NCI-H2196 treated with DMSO at 0.1 percent for 48 hours (cell line): ENCODE data around the gene TCAF2.
"Not testable (repeated sequence)": the region's sequence is repeated elsewhere in the genome, so short reads cannot be mapped to it uniquely, and the experiment has no call there.

Source experiments
- DNase-seq: peaks from one replicate; lab custom pipeline; 2025; ENCODE audit not compliant: unreplicated experiment; lab: John Stamatoyannopoulos, UW

The TCAF2 gene

DNA sequence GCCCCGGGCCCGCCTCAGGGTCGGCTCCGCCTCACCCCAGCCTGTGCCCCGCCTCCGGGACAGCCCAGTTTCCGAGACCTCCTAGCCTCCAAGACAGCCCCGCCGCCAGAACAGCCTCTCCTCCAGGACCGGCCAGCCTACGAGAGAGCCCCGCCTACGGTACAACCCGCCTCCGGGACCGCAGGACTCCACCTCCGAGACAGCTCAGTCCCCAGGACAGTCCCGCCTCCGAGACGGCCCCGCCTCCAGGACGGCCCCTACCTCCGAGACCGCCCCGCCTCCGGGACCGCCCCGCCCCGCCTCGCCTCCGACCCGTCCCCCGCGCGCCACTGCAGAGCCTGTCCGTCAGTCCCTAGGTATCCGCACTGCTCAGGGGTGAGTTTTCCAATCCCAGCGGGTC, at the start of gene TCAF2:
Gene TCAF2, plus strand, starts transcription at position 329 of the 400 bp plus-strand sequence.
- not testable (repeated sequence) for DNase-seq

DNA sequence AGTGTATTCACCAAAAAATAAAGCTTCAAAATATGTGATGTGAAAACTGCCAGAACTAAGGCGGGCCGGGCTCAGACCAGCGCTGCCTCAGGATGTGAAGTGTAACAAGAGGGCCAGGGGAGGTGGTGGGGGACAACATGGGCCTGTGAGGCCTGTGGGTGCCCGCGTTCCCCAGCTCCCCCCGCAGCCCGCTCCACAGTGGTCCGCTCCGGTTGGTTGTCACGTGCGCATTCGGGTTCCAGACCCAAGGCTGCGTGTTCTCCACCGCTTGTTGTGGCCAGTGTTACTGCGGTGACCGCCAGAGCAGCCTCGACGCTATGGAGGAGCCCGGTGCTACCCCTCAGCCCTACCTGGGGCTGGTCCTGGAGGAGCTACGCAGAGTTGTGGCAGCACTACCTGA, 49.3 kb upstream of the TCAF2 start, which contains the start of gene CTAGE15:
Gene CTAGE15, plus strand, starts transcription at position 301 of the 400 bp plus-strand sequence. Its CDS starts 17 bp downstream, at position 318.
- not testable (repeated sequence) for DNase-seq

DNA sequence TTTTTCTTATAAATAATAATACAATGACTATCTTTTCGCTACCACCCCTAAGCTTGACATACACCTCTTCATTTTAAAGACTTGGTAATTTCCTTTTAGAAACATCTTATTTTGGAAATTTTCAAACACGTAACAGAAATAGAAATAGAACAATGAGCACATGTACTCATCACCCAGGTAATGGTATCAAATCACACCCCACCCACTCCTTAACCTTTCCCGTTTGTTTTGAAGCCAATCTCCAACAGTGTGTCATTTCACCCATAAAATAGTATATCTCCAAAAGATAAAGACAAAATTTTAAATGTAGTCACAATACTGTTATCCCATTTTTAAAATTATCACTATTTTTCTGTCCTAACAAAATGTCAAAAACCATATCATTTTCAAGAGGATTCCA, 32.6 kb upstream of the TCAF2 start:
- DNase-seq = not testable (repeated sequence)

DNA sequence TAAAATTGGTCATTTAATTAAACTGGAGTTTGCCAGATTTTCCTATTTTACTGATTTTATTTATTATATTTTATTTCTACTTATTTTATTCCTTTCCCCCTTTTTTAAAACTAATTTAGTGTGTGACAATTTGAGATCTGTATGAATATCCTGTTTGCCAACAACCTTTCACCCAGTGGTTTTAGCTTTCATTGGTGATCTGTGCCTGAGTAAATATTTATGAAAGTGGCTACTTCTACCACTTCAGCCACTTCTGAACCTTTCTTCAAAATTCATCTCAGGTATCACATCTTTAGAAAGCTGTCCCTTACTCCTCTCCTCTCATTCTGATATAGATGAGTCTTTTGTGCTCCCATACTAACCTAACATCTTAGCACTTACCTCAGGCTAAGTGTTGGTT, 30.9 kb upstream of the TCAF2 start:
- DNase-seq = not testable (repeated sequence)

DNA sequence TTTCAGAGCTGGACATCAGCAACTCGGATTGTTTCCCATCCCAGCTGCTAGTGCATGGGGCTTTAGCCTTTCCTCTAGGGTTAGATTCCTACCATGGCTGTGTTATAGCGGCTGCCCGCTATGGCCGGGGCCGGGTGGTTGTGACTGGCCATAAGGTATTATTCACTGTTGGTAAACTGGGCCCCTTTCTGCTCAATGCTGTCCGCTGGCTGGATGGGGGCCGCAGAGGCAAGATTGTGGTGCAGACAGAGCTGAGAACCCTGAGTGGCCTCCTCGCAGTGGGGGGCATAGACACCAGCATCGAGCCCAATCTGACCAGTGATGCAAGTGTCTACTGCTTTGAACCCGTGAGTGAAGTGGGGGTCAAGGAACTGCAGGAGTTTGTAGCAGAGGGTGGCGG, 22.7 kb upstream of the TCAF2 start:
- not testable (repeated sequence) for DNase-seq

GRCh38 chr7:143603549-143603948, 17.2 kb upstream of the TCAF2 start:
- DNase-seq = not testable (repeated sequence)

GRCh38 chr7:143606088-143606487, 14.7 kb upstream of the TCAF2 start:
- not testable (repeated sequence) for DNase-seq

DNA sequence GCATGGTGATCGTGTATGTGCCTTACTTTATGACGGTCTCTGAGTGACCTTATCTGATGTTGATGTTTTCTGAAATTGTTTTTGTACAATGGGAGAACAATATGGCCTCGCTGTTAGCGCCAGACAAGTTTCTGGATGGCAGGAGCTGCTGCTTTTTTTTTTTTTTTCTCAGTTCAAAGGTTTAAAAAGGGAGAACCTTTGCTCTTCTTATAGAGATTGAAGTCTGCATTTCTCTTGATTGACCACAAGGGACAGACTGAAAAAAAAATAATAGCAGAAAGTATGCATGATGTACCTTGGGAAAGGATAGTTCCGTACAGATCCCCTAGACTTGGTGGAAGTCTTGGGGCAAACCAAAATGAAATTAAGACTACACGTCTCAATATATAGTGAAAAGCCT, 5.2 kb upstream of the TCAF2 start:
- not testable (repeated sequence) for DNase-seq

- not testable (repeated sequence) for DNase-seq
These were observed 3.6 kb upstream of the TCAF2 start for GRCh38 chr7:143617204-143617603.

- DNase-seq = not testable (repeated sequence)
These were observed 716 bp upstream of the TCAF2 start for GRCh38 chr7:143620058-143620457.

DNA sequence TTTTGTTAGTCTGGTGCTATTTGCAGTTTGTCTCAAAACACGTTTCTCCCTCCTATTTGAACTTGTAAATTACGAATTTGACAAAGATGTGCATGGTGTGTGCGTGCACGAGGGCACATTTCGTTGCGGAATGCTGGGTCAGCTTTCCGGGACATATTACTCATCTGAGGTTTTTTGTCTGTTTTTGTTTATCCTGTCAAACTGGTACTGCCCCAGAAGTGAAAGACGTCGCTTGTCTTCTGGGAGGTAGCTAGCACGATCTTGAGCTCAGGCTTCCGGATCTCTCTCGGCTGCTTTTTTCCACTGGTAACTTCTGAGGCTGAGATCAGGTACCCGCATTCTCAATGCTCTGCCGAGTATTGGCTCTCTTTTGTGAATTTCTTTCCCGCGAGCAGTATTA, 401 bp downstream of the TCAF2 start:
- not testable (repeated sequence) for DNase-seq

DNA sequence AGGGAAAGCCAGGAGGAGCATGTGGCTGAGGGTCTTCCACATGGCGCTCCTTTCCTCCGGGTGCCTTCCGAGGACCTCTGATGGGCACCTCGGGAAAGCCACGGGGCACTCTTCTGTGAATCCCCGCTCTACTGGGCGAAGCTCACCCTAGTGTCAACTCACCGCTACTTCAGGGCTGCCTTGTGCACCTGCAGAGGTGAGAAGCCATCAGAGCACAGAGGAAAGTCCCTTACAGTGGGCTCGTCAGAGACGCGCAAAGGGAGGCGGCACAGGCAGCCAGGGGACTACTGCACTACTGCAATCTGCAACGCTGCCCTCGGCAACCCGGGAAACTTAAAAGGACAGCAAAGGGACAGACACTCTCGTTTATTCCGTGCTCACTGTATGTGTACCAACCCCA, 1.4 kb downstream of the TCAF2 start:
- DNase-seq = not testable (repeated sequence)

GRCh38 chr7:143630653-143631052, 9.9 kb downstream of the TCAF2 start:
- DNase-seq = not testable (repeated sequence)

DNA sequence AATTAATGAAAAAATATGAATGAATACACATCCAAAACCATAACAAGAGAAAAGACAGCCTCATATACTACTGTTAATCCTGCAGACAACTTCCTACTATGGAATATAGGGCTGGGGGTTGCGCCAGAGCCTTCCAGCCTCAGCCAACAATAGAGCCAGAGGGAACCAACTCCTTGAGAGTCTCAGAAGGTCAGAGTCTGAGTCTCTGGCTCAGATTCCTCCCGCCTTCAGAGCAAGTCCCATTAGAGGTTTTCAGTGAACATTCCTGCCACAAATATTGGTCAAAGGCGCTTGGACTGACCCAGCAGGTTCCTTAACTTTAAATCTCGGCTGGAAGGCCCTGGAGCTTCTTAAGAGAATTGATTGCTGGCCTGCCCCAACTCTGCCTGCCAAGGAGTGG, 11.7 kb downstream of the TCAF2 start:
- not testable (repeated sequence) for DNase-seq

DNA sequence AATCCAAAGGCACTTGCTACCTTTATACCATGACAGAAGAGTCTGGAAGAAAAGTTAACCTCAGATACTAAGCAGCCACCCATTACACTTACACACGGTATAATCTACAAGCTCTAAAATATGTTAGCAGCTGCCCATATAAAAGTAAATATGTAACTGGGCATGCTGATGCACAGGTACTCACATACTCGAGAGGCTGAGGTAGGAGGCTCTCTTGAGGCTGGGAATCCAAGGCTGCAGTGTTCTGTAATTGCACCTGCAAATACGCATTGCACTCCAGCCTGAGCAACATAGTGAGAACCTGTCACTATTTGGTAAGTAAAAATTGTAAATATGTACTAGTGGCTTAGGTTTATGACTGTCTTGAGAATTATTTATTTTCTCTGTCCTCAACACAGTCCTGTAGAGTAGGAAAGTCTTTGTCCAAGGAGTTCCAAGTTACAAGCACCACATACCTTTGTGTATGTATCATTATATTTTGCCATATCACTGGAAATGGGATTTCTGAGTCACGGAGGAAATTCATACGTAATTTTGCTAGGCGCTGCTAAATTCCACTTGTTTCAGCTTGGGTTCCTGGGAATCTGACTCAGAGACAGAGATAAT, 12.3 kb downstream of the TCAF2 start:
- DNase-seq = not testable (repeated sequence)

DNA sequence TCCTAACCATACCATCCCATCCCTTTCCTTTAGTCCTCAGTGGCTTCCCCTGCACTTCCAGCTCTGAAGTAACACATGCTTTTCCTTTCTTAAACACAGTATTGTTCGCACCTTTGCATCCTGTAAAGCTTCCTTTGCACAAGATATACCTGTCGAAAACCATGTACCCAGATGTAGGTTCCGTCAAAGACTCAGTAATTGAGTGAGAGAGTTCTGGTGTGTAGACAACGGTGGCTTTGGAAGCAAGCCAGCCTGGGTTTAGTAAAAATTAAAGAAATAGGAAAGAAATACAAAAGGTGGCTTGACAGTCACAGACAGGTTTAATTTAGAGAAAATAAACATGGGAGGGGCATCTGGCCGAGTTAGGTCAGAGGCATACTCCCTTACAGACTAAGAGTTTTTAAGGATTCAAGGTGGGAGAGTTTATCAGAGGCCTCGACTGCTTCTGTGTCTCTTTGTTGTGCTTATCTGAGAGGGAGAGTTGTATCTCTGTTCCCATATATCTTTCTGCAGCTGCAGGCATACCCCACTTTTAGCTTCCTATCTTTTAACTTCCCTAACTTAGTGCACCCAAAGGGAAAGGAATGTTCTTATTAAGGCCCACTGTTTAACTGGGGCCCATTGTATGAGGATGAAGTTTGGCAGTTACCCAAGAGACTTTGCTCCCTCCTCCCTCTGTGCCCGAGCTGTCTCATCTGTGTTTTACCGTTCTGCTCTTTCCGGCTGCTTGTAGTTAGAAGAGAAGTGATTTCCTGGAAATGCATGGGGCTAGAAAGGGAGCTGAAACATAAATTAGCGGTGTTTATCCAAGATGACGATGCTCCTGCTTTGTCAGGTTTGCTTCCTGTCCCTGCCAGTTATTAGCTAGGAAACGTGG, 14.8 kb downstream of the TCAF2 start:
- DNase-seq = not testable (repeated sequence)

DNA sequence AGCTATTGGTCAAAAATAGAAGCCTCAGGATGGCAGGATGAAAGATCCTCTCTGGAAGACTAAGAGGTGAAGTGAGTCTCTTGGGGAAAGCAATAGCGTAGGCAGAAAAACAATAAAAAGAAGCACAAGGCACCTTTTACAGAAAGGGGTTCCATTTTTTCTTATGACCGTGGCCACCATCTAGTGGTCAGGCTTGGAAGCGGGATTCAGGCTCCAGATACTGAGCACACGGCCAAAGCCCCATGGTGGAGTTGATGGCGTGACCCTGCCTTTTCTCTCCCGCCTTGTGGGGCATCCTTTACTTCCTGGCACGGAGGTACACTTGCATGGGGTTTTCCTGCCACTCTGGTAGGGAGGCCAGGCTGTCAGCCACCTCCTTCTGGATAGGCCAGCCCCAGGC, 18.6 kb downstream of the TCAF2 start:
- DNase-seq = not testable (repeated sequence)

GRCh38 chr7:143640528-143641189, 19.9 kb downstream of the TCAF2 start:
- not testable (repeated sequence) for DNase-seq

GRCh38 chr7:143646598-143646997, 25.8 kb downstream of the TCAF2 start:
- DNase-seq = not testable (repeated sequence)

- not testable (repeated sequence) for DNase-seq
These were observed 29.1 kb downstream of the TCAF2 start for GRCh38 chr7:143649902-143650301.

DNA sequence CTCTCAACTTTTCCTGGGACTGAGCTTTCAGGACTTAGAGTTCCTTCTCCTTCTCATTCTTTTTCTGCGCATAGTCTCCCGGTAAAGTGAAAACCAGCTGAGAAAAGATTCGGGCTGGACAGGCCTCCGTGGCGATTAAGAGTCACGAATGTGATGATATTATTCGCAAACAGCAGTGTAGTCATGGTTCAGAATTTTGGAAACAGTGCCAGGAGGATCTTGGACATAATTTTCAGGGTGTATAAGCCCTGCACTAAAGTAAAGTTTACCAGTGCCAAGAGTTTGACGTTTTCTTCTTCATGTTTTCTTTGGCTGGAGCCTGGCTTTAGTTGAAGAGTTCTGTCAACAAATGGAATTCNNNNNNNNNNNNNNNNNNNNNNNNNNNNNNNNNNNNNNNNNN, 29.7 kb downstream of the TCAF2 start:
- DNase-seq = not testable (repeated sequence)
